H1 (cell line): ENCODE data around the gene RBM43. TPM values are rescaled to one million over a fixed set of nuclear protein-coding genes. Genes with fewer than 3 reads are reported as not detected.
A peak's percentile ranks its signal among the peaks of the same experiment; 100 is the strongest.

Experiments used
- CTCF ChIA-PET: fragments of 300-600 bp; sonication (Branson Sonifier 250); formaldehyde crosslinking; loops from one replicate; lab custom pipeline; 2021; ENCODE audit not compliant: partially characterized antibody; lab: Charles Lee
- POLR2A ChIA-PET: fragments of 300-600 bp; sonication (Branson Sonifier 250); formaldehyde crosslinking; loops from one replicate; lab custom pipeline; 2021; ENCODE audit warnings: inconsistent platforms; ENCODE audit not compliant: partially characterized antibody; lab: Charles Lee
- DNase-seq, 2 experiments: peaks; one replicate each; pipeline versions ENCODE4 v3.0.0 to v3.0.0-alpha.2; 2010 to 2022; ENCODE audit warnings: low spot score in 2 of 2, low read depth in 1 of 2, mixed read lengths in 1 of 2
- FAIRE-seq: peaks from 2 replicates; lab custom pipeline; 2011; peaks lifted over from hg19 to GRCh38; lab: Jason Lieb, UNC
- H2AFZ ChIP-seq: 2 replicates; pipeline ENCODE4 v1.8.1; 2012; ENCODE audit warnings: low read length, inconsistent platforms
- H2AK5ac ChIP-seq: 2 replicates; pipeline ENCODE4 v1.6.1; 2013; ENCODE audit warnings: low read depth, low read length
- H2BK120ac ChIP-seq: replicated peaks from 2 replicates; pipeline ENCODE3; 2013; ENCODE audit warnings: low read depth, low read length, inconsistent platforms
- H2BK12ac ChIP-seq: 2 replicates; pipeline ENCODE4 v1.6.1; 2013; ENCODE audit warnings: low read depth, low read length
- H2BK15ac ChIP-seq: 2 replicates; pipeline ENCODE4 v1.6.1; 2013; ENCODE audit warnings: low read length
- H2BK20ac ChIP-seq: 2 replicates; pipeline ENCODE4 v1.6.1; 2013; ENCODE audit warnings: low read length
- H2BK5ac ChIP-seq: 2 replicates; pipeline ENCODE4 v1.6.1; 2013; ENCODE audit warnings: low read depth, low read length
- H3K14ac ChIP-seq: 2 replicates; pipeline ENCODE4 v1.6.1; 2013; ENCODE audit warnings: inconsistent platforms; ENCODE audit not compliant: insufficient read length
- H3K18ac ChIP-seq: 2 replicates; pipeline ENCODE4 v1.6.1; 2013; ENCODE audit warnings: low read length; ENCODE audit errors: extremely low read depth
- H3K23ac ChIP-seq: 2 replicates; pipeline ENCODE4 v1.6.1; 2013; ENCODE audit warnings: inconsistent platforms; ENCODE audit not compliant: insufficient read length
- H3K23me2 ChIP-seq: 2 replicates; pipeline ENCODE4 v1.6.1; 2013; ENCODE audit warnings: low read depth, low read length
- H3K27ac ChIP-seq: 2 replicates; pipeline ENCODE4 v1.6.1; 2011; ENCODE audit warnings: low read depth, low read length, inconsistent platforms
- H3K27me3 ChIP-seq, 4 experiments: replicated peaks in 1 of 4; 1 replicate in 1 of 4; 2 replicates in 3 of 4; pipeline versions ENCODE4 v1.6.1 to v1.8.1; 2011 to 2013; ENCODE audit warnings: low read length in 3 of 4, mild to moderate bottlenecking in 3 of 4, inconsistent platforms in 2 of 4, mixed read lengths in 2 of 4, moderate library complexity in 1 of 4; ENCODE audit not compliant: control insufficient read depth in 3 of 4, insufficient read depth in 3 of 4; ENCODE audit errors: extremely low read depth in 1 of 4
- H3K36me3 ChIP-seq, 4 experiments: 2 replicates each; pipeline versions ENCODE4 v1.6.1 to v1.8.1; 2011 to 2013; ENCODE audit warnings: mild to moderate bottlenecking in 4 of 4, low read length in 3 of 4, moderate library complexity in 2 of 4, control low read depth in 1 of 4, inconsistent platforms in 1 of 4; ENCODE audit not compliant: insufficient read depth in 4 of 4, control insufficient read depth in 2 of 4
- H3K4ac ChIP-seq: replicated peaks from 2 replicates; pipeline ENCODE3; 2013; ENCODE audit warnings: low read length, low read depth, mixed read lengths, inconsistent platforms; ENCODE audit not compliant: insufficient read length
- H3K4me1 ChIP-seq, 4 experiments: replicated peaks in 1 of 4; 1 replicate in 1 of 4; 2 replicates in 3 of 4; pipeline versions ENCODE4 v1.6.1 to v1.8.1; 2011 to 2013; ENCODE audit warnings: low read length in 3 of 4, inconsistent platforms in 2 of 4, mixed read lengths in 1 of 4; ENCODE audit not compliant: insufficient read depth in 4 of 4, control insufficient read depth in 3 of 4
- H3K4me2 ChIP-seq, 2 experiments: 2 replicates each; pipeline versions ENCODE4 v1.6.1 to v1.8.1; 2011 to 2013; ENCODE audit warnings: low read depth in 2 of 2, low read length in 2 of 2, control low read depth in 1 of 2, inconsistent platforms in 1 of 2, mild to moderate bottlenecking in 1 of 2; ENCODE audit not compliant: insufficient read depth in 1 of 2
- H3K4me3 ChIP-seq, 4 experiments: fragments of 200-600, 300-600 bp in 1 of 4; sonication (generic), shearing (Covaris generic), sonication (Bioruptor Twin) in 1 of 4; 2 replicates each; pipeline versions ENCODE4 v1.5.1 to v1.8.1; 2011 to 2016; ENCODE audit warnings: low read length in 4 of 4, low read depth in 3 of 4, control low read depth in 2 of 4, inconsistent platforms in 2 of 4, mild to moderate bottlenecking in 2 of 4, mixed read lengths in 1 of 4, moderate library complexity in 1 of 4; ENCODE audit not compliant: insufficient read depth in 2 of 4; ENCODE audit errors: extremely low read depth in 1 of 4
- H3K56ac ChIP-seq: replicated peaks from 2 replicates; pipeline ENCODE3; 2013; ENCODE audit warnings: low read depth, mild to moderate bottlenecking, mixed read lengths, low read length, inconsistent platforms; ENCODE audit not compliant: insufficient read length
- H3K79me1 ChIP-seq: 2 replicates; pipeline ENCODE4 v1.6.1; 2013; ENCODE audit warnings: low read depth, low read length, control low read depth
- H3K79me2 ChIP-seq, 2 experiments: 2 replicates each; pipeline versions ENCODE4 v1.6.1 to v1.8.1; 2012 to 2013; ENCODE audit warnings: low read length in 2 of 2, mild to moderate bottlenecking in 2 of 2, inconsistent platforms in 1 of 2; ENCODE audit not compliant: insufficient read depth in 2 of 2, control insufficient read depth in 1 of 2
- H3K9ac ChIP-seq, 4 experiments: replicated peaks in 1 of 4; 1 replicate in 1 of 4; 2 replicates in 3 of 4; pipeline versions ENCODE4 v1.6.1 to v1.8.1; 2011 to 2013; ENCODE audit warnings: low read depth in 3 of 4, low read length in 3 of 4, control low read depth in 2 of 4, mild to moderate bottlenecking in 2 of 4, moderate library complexity in 2 of 4, inconsistent platforms in 1 of 4; ENCODE audit errors: extremely low read depth in 1 of 4
- H3K9me3 ChIP-seq, 2 experiments: 2 replicates each; pipeline versions ENCODE4 v1.6.1 to v1.8.1; 2012 to 2013; ENCODE audit warnings: mild to moderate bottlenecking in 2 of 2, moderate library complexity in 2 of 2, control low read depth in 1 of 2, inconsistent platforms in 1 of 2, low read depth in 1 of 2, low read length in 1 of 2, mixed read lengths in 1 of 2; ENCODE audit not compliant: insufficient read depth in 2 of 2
- H4K20me1 ChIP-seq, 2 experiments: replicated peaks in 1 of 2; 2 replicates each; pipeline versions ENCODE3 to v1.8.1; 2011 to 2013; ENCODE audit warnings: inconsistent platforms in 2 of 2, low read length in 2 of 2, mild to moderate bottlenecking in 1 of 2; ENCODE audit not compliant: insufficient read depth in 2 of 2, control insufficient read depth in 1 of 2
- H4K5ac ChIP-seq: 2 replicates; pipeline ENCODE4 v1.6.1; 2013; ENCODE audit warnings: low read length, low read depth, mixed read lengths, inconsistent platforms; ENCODE audit not compliant: insufficient read length
- H4K8ac ChIP-seq: 2 replicates; pipeline ENCODE4 v1.8.0; 2013; ENCODE audit warnings: mild to moderate bottlenecking, moderate library complexity, low read length, inconsistent platforms; ENCODE audit not compliant: insufficient read depth; ENCODE audit errors: extremely low read depth
- H4K91ac ChIP-seq: replicated peaks from 2 replicates; pipeline ENCODE3; 2013; ENCODE audit warnings: low read length, mixed read lengths, inconsistent platforms; ENCODE audit not compliant: insufficient read length
- CTCF ChIP-seq, 3 experiments: IDR thresholded peaks; 1 replicate in 2 of 3; 2 replicates in 1 of 3; pipeline versions ENCODE4 v1.5.1 to v1.6.1; 2011; ENCODE audit warnings: low read length in 3 of 3, mild to moderate bottlenecking in 3 of 3, inconsistent platforms in 2 of 3, low read depth in 1 of 3, moderate library complexity in 1 of 3; ENCODE audit not compliant: insufficient read depth in 1 of 3; ENCODE audit errors: control extremely low read depth in 1 of 3
- HDAC6 ChIP-seq: IDR thresholded peaks from one replicate; pipeline ENCODE4 v1.7.1; 2012; ENCODE audit warnings: low read depth, mild to moderate bottlenecking, inconsistent platforms, low read length, moderate library complexity
- RAD21 ChIP-seq, 2 experiments: IDR thresholded peaks in 1 of 2; conservative IDR thresholded peaks in 1 of 2; 2 replicates each; pipeline ENCODE4 v1.6.1; 2011; ENCODE audit warnings: low read depth in 2 of 2, low read length in 2 of 2, improper control_type of control experiment in 1 of 2, inconsistent platforms in 1 of 2, mild to moderate bottlenecking in 1 of 2, moderate library complexity in 1 of 2
- WGBS, 2 experiments: shearing (Covaris generic) in 1 of 2; methylation state at CpG; one replicate each; pipeline versions ENCODE4 v1.1.6 to v1.1.7; 2013 to 2015; ENCODE audit warnings: low lambda C conversion rate in 2 of 2, mixed read lengths in 2 of 2, inconsistent platforms in 1 of 2, low coverage in 1 of 2, missing lambda C conversion rate in 1 of 2; ENCODE audit not compliant: insufficient replicate concordance in 2 of 2, insufficient coverage in 1 of 2, insufficient read length in 1 of 2; ENCODE audit errors: extremely low coverage in 1 of 2, missing lambda C conversion rate in 1 of 2; 5-methylcytosine and 5-hydroxymethylcytosine counted together
- polyA plus RNA-seq, 7 experiments: library from polyadenylated mRNA; depleted of rRNA in 3 of 7; stranded (reverse) in 5 of 7; unstranded in 2 of 7; fragments of >200 nt in 5 of 7; fragments of 200-250 nt in 2 of 7; gene quantifications; 1 replicate in 5 of 7; 2 replicates in 1 of 7; 4 replicates in 1 of 7; pipeline versions ENCODE4 v1.2.1 to v1.2.3, GENCODE V29; 2011 to 2013; ENCODE audit warnings: missing spikeins in 2 of 7, mixed read lengths in 2 of 7
- total RNA-seq: library from RNA; stranded (reverse); fragmentation: NEBNext Ultra II Directional; extraction: Animal tissue kit (Norgen Biotek cat#: 25700); gene quantifications from 2 replicates; pipeline ENCODE4 v1.2.1, GENCODE V29; 2021

Gene RBM43
- total and polyA plus RNA-seq, 2 of the 8 experiments (the other 6 are each of a cell fraction or from before 2014, with no cell fraction given): 1.7 to 2.0 TPM

- WGBS, 2 experiments: 85% methylated on average over 4 of the region's 4 CpGs; no CpG with 5 or more reads in 1 of the 2 experiments
- Histone ChIP-seq H3K9ac (no peak overlapping the region), H3K18ac (0 out of 2 replicates have a peak overlapping the region, but pooled peaks have one; percentile 4), H4K5ac (no peak overlapping the region), H3K9me3 (no peaks in the 10 kb centered on the region), H3K4me3 (no peak overlapping the region), H3K14ac (no peak overlapping the region), H2BK5ac (no peak overlapping the region), H2BK12ac (no peak overlapping the region), H2BK120ac (no peak overlapping the region), H3K27ac (no peak overlapping the region), H2BK20ac (0 out of 2 replicates have a peak overlapping the region, but pooled peaks have one; percentile 8), H3K4ac (peak overlapping the region; percentile 15), H3K23me2 (no peaks in the 10 kb centered on the region), H3K4me1 (no peaks in the 10 kb centered on the region), H2AK5ac (no peak overlapping the region), H3K23ac (no peak overlapping the region), H3K79me2 (no peaks in the 10 kb centered on the region), H4K8ac (no peak overlapping the region), H2AFZ (peak overlapping the region; percentile 14; the same call in 1 of the 2 replicates), H3K27me3 (no peaks in the 10 kb centered on the region), H3K79me1 (no peaks in the 10 kb centered on the region), H4K91ac (peak overlapping the region; percentile 5), H3K56ac (no peak overlapping the region), H3K36me3 (no peaks in the 10 kb centered on the region), H2BK15ac (no peak overlapping the region), H3K4me2 (no peak overlapping the region), H4K20me1 (no peaks in the 10 kb centered on the region)
- DNase-seq (no peak), FAIRE-seq (no peak)
- ChIA-PET CTCF (interaction anchor here (0.9 to 1.3 kb wide), 7 partner anchors 11 to 1589 kb away, joined by 3 to 4 read pairs (median 3); no protein-coding TSS in a partner anchor), POLR2A (no interaction called here)
- TF ChIP-seq CTCF (IDR thresholded peaks at IDR 0.05; ENCODE audit: control extremely low read depth in 1 of 3, insufficient read depth in 1 of 3, low read depth in 1 of 3, low read length in 3 of 3) (peak in 1 of 3 experiments; percentile 25; a peak in 1 of 4 replicates), RAD21 (IDR thresholded peaks at IDR 0.05 in 1 of 2, conservative IDR thresholded peaks at IDR 0.05 in 1 of 2; ENCODE audit: low read depth in 2 of 2, low read length in 2 of 2) (peak; percentile 30 to 38; a peak in 3 of 4 replicates), HDAC6 (no peak)
- TF ChIP-seq, all 59 proteins: peak for 2
These were observed 24.1 kb downstream of the RBM43 start for GRCh38 chr2:151237422-151238025.
